OCI-LY3 (cell line): ENCODE results near the gene OBSL1.
A peak's percentile ranks its signal among the peaks of the same experiment; 100 is the strongest.

Experiments
- H2AFZ ChIP-seq: fragments of 200-600, 300-600 bp; shearing (Covaris generic); 2 replicates; pipeline ENCODE4 v1.6.0; 2014; ENCODE audit warnings: antibody characterized with exemption, low read depth, low read length
- H3K27ac ChIP-seq: fragments of 200-600, 300-600 bp; sonication (generic); 2 replicates; pipeline ENCODE4 v1.5.1; 2014; ENCODE audit warnings: mild to moderate bottlenecking, low read length, moderate library complexity, mixed read lengths
- H3K27me3 ChIP-seq: fragments of 200-600, 300-600 bp; sonication (generic); 2 replicates; pipeline ENCODE4 v1.6.1; 2014; ENCODE audit warnings: low read depth, low read length, mixed read lengths
- H3K36me3 ChIP-seq: fragments of 200-600, 300-600 bp; sonication (generic); replicated peaks from 2 replicates; pipeline ENCODE3; 2014; ENCODE audit warnings: low read depth, low read length, mixed read lengths
- H3K4me1 ChIP-seq: fragments of 300-600, 200-600 bp; sonication (generic); 2 replicates; pipeline ENCODE4 v1.6.1; 2014; ENCODE audit warnings: low read length, mixed read lengths
- H3K4me2 ChIP-seq: fragments of 200-600, 300-600 bp; sonication (generic); 2 replicates; pipeline ENCODE4 v1.6.1; 2014; ENCODE audit warnings: low read length, mixed read lengths
- H3K4me3 ChIP-seq: fragments of 300-600, 200-600 bp; sonication (generic); 2 replicates; pipeline ENCODE4 v1.5.1; 2014; ENCODE audit warnings: antibody characterized with exemption, mild to moderate bottlenecking, low read length, moderate library complexity
- H3K79me2 ChIP-seq: fragments of 300-600, 200-600 bp; shearing (Covaris generic); 2 replicates; pipeline ENCODE4 v1.6.1; 2014; ENCODE audit warnings: mild to moderate bottlenecking, low read length, mixed read lengths
- H3K9ac ChIP-seq: fragments of 300-600, 200-600 bp; shearing (Covaris generic); 2 replicates; pipeline ENCODE4 v1.6.0; 2014; ENCODE audit warnings: mild to moderate bottlenecking, low read length, moderate library complexity
- H3K9me3 ChIP-seq: fragments of 200-600, 300-600 bp; shearing (Covaris generic); 2 replicates; pipeline ENCODE4 v1.6.1; 2014; ENCODE audit warnings: low read length, mixed read lengths; ENCODE audit not compliant: insufficient read depth
- H4K20me1 ChIP-seq: fragments of 200-600, 300-600 bp; sonication (generic); 2 replicates; pipeline ENCODE4 v1.6.1; 2016; ENCODE audit warnings: low read length, mixed read lengths; ENCODE audit not compliant: insufficient read depth
- CTCF ChIP-seq: fragments of 200-600, 300-600 bp; sonication (generic); IDR thresholded peaks from 2 replicates; pipeline ENCODE4 v1.5.1; 2014; ENCODE audit warnings: antibody characterized with exemption, low read length, low read depth
- EZH2phosphoT487 ChIP-seq: fragments of 200-600 bp; shearing (Covaris generic); IDR thresholded peaks from 2 replicates; pipeline ENCODE4 v1.6.1; 2018; ENCODE audit warnings: antibody characterized with exemption, mixed run types, low read depth

OBSL1 gene

GRCh38 chr2:219530048-219530963 is 41.0 kb downstream of the OBSL1 start:
- H2AFZ ChIP-seq, result no peak overlapping the region
- no peaks in the 10 kb centered on the region for H3K4me1 ChIP-seq
- no peaks in the 10 kb centered on the region for H3K36me3 ChIP-seq
- H3K79me2 ChIP-seq, result no peaks in the 10 kb centered on the region
- peak overlapping the region; percentile 50 for H3K4me2 ChIP-seq
- no peak overlapping the region for H3K27ac ChIP-seq
- H3K9ac ChIP-seq, result no peak overlapping the region
- peaks cover 37% of the 10 kb centered on the region for H3K27me3 ChIP-seq
- peak; percentile 77 for TF ChIP-seq CTCF
- no peak for TF ChIP-seq EZH2phosphoT487
- no peaks in the 10 kb centered on the region for H3K9me3 ChIP-seq
- no peak overlapping the region for H3K4me3 ChIP-seq
- no peaks in the 10 kb centered on the region for H4K20me1 ChIP-seq

GRCh38 chr2:219527472-219527871 is 43.9 kb downstream of the OBSL1 start:
- Histone ChIP-seq H3K4me3 (no peak overlapping the region), H4K20me1 (no peaks in the 10 kb centered on the region), H3K27me3 (peaks cover 36% of the 10 kb centered on the region), H2AFZ (no peak overlapping the region), H3K4me1 (no peaks in the 10 kb centered on the region), H3K9me3 (no peaks in the 10 kb centered on the region), H3K27ac (no peak overlapping the region), H3K79me2 (no peaks in the 10 kb centered on the region), H3K36me3 (no peaks in the 10 kb centered on the region), H3K9ac (no peak overlapping the region), H3K4me2 (no peak overlapping the region)
- TF ChIP-seq EZH2phosphoT487, result no peak
- no peak for TF ChIP-seq CTCF

- Histone ChIP-seq H3K27me3 (peaks cover 33% of the 10 kb centered on the region), H3K9me3 (no peaks in the 10 kb centered on the region), H3K4me1 (no peaks in the 10 kb centered on the region), H3K4me3 (no peak overlapping the region), H3K9ac (no peak overlapping the region), H2AFZ (no peak overlapping the region), H3K27ac (no peak overlapping the region), H3K4me2 (no peak overlapping the region), H4K20me1 (no peaks in the 10 kb centered on the region), H3K36me3 (no peaks in the 10 kb centered on the region), H3K79me2 (no peaks in the 10 kb centered on the region)
- TF ChIP-seq EZH2phosphoT487, result no peak
Observed at GRCh38 chr2:219527076-219527394, 44.3 kb downstream of the OBSL1 start.

GRCh38 chr2:219526320-219527075 is 44.8 kb downstream of the OBSL1 start:
- Histone ChIP-seq H3K27ac (no peak overlapping the region), H3K79me2 (no peaks in the 10 kb centered on the region), H2AFZ (no peak overlapping the region), H3K4me3 (no peak overlapping the region), H3K4me1 (no peaks in the 10 kb centered on the region), H4K20me1 (no peaks in the 10 kb centered on the region), H3K27me3 (peaks cover 30% of the 10 kb centered on the region), H3K36me3 (no peaks in the 10 kb centered on the region), H3K4me2 (no peak overlapping the region), H3K9ac (no peak overlapping the region), H3K9me3 (no peaks in the 10 kb centered on the region)
- no peak for TF ChIP-seq CTCF
